Mammary epithelial cell (primary cell): Measurements from ENCODE around the gene ITGA2.
A peak's percentile ranks its signal among the peaks of the same experiment; 100 is the strongest.

Source experiments
- CTCF ChIP-seq, 2 donors: IDR thresholded peaks in 1 of 2; conservative IDR thresholded peaks in 1 of 2; 2 replicates each; pipeline ENCODE4 v1.5.1; 2011 to 2012; ENCODE audit warnings: inconsistent platforms in 2 of 2, low read length in 2 of 2, mild to moderate bottlenecking in 2 of 2, control low read depth in 1 of 2, low read depth in 1 of 2; ENCODE audit not compliant: insufficient read depth in 1 of 2; ENCODE audit errors: extremely low read depth in 1 of 2
- EZH2 ChIP-seq: IDR thresholded peaks from 2 replicates; pipeline ENCODE4 v1.6.1; 2012; ENCODE audit warnings: low read length, inconsistent platforms, borderline replicate concordance

- TF ChIP-seq CTCF (conservative IDR thresholded peaks at IDR 0.05 in 1 of 2, IDR thresholded peaks at IDR 0.05 in 1 of 2; ENCODE audit: extremely low read depth in 1 of 2, insufficient read depth in 1 of 2, low read depth in 1 of 2, low read length in 2 of 2) (peak; percentile 6 to 63), EZH2 (no peak)
Measured at GRCh38 chr5:52964138-52964537, 25.0 kb upstream of the ITGA2 start.
